LNCaP clone FGC (cell line): ENCODE data around the gene PPP1CA.

Experiments
- DNase-seq: peaks from one replicate; pipeline ENCODE4 v3.0.0-alpha.2; 2011; ENCODE audit warnings: low read depth
- H3K4me3 ChIP-seq: 2 replicates; pipeline ENCODE4 v1.5.1; 2011; ENCODE audit warnings: mild to moderate bottlenecking, low read depth, low read length, control low read depth
- CTCF ChIP-seq: IDR thresholded peaks from 2 replicates; pipeline ENCODE4 v1.5.1; 2012; ENCODE audit warnings: mild to moderate bottlenecking; ENCODE audit not compliant: control insufficient read depth, insufficient read depth; ENCODE audit errors: extremely low read depth

Gene PPP1CA

DNA sequence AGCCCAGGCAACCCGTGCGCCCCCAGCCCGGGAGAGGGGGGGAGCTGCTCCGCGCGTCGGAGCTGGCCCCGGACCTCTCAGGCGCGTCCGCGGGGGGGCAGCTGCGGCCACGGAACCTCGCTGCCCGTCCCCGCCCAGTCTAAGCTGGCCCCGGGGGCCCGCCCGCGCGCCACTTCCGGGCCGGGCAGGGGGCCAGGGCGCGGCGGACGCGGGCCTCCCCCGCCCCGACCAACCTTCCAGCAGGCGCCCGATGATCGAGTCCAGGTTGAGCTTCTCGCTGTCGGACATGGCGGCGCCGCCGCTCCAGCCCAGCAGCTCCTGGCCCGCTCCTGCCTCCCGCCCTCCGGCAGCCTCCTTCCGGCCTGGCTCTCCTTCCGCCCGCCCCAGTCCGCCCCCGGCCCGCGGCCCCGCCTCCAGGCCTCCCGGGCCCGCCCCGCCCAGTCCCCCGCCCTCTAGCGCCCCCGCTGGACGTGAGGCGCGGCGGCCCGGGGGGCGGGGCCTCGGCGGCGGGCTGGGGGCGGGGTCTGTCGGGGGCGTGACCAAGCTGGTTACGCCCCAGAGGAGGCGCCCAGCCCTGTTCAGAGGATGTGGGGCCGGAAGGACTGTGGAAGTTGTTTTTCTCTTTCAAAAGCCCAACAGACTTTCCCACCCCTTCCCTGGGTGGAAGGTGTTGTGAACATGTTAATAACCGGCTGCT, at the start of gene PPP1CA:
PPP1CA (minus strand) TSS at position 364 of the 697 bp plus-strand sequence; CDS start at position 288, 76 bp downstream.
- DNase-seq, result no peak
- peak; percentile 46 for TF ChIP-seq CTCF
- peak within 1 kb of the TSS; percentile 97 for H3K4me3 ChIP-seq

GRCh38 chr11:67450796-67451657, 49.4 kb upstream of the PPP1CA start:
- TF ChIP-seq CTCF, result no peak
- H3K4me3 ChIP-seq, result no peak overlapping the region
- no peak for DNase-seq

GRCh38 chr11:67449116-67449844, 47.6 kb upstream of the PPP1CA start:
- TF ChIP-seq CTCF, result no peak
- H3K4me3 ChIP-seq, result no peak overlapping the region
- DNase-seq, result no peak

GRCh38 chr11:67448220-67448609, 46.6 kb upstream of the PPP1CA start:
- no peak for TF ChIP-seq CTCF
- H3K4me3 ChIP-seq, result no peak overlapping the region
- DNase-seq, result no peak

- no peak overlapping the region for H3K4me3 ChIP-seq
- no peak for DNase-seq
- no peak for TF ChIP-seq CTCF
Measured at GRCh38 chr11:67445515-67445914, 43.9 kb upstream of the PPP1CA start.

DNA sequence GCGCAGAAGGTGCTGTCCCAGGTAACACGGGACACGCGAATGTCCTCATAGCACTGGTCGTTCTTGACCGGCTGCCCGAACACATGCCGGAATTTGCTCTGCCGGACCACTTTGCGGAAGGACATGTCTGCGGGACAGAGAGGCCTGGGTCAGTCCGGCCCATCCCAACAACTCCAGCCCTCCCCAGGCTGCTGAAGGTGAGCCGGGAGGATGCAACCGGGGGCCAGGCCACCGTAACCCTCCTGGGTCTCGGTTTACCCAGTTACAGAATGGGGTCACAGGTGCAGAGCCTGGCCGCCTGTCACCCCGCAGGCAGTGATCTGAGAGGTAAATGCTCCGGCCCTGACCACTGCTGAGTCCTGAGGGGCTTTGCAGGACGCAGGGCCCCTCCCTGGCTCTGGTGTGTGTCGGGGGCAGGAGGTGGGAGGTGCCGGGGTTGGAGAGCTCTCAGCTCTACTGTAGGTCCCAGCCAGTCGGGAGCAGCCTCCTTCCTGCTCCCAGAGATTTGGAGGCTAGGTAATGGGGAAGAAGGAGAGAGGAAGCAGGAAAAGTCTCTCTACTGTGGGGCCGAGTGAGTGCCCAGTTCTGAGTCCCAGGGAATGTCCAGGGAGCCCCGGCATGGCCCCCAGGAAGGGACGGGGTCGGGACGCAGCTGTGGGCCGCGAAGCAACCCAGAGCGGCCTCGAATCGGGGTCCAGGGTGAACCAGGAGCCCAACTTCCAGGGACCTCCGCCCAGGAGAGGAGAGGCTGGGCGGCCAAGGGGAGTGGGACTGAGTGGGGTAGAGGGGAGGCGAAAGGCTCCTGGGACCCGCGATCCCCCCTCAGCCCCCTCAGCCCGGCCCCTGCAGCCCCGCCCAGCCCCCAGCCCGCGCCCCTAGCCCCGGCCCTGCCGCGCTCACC, 41.1 kb upstream of the PPP1CA start:
- TF ChIP-seq CTCF, result no peak
- H3K4me3 ChIP-seq, result peak overlapping the region; percentile 95
- DNase-seq, result no peak
